Measurements from ENCODE around the gene NUTM2F.
"Not testable (repeated sequence)": the region's sequence is repeated elsewhere in the genome, so short reads cannot be mapped to it uniquely, and the experiment has no call there.

NUTM2F gene, protein sequence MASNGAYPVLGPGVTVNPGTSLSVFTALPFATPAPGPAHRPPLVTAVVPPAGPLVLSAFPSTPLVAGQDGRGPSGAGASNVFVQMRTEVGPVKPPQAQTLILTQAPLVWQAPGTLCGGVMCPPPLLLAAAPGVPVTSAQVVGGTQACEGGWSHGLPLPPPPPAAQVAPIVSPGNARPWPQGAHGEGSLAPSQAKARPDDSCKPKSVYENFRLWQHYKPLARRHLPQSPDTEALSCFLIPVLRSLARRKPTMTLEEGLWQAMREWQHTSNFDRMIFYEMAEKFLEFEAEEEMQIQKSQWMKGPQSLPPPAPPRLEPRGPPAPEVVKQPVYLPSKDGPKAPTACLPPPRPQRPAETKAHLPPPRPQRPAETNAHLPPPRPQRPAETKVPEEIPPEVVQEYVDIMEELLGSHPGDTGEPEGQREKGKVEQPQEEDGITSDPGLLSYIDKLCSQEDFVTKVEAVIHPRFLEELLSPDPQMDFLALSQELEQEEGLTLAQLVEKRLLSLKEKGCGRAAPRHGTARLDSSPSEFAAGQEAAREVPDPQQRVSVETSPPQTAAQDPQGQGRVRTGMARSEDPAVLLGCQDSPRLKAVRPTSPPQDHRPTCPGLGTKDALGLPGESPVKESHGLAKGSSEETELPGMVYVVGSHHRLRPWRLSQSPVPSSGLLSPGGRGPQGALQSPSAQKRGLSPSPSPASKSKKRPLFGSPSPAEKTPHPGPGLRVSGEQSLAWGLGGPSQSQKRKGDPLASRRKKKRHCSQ
- total RNA-seq: 0 reads per million in 2 donors

DNA sequence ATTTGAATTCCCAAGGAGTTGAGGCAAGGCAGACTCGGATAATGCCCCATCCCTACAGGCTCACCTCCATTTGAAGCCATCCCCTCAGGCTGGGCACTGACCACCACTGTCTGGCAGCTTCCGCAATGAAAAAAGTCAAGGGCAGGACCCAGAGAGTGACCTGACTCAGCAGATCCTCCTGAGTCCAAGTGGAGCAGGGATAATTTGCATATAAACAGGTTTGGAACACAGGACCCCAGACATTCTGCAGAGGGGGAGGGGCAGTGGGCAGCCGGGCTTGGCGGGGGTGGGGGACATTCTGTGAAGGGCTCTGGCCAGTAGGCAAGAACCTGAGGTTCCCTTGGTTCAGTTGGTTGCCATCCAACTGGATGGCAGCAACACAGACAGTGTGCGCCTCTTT lies at the start of gene NUTM2F:
NUTM2F (minus strand) TSS at position 101 of the 400 bp plus-strand sequence; CDS start at position 80, 21 bp downstream.
- DNase-seq: not testable (repeated sequence)

DNA sequence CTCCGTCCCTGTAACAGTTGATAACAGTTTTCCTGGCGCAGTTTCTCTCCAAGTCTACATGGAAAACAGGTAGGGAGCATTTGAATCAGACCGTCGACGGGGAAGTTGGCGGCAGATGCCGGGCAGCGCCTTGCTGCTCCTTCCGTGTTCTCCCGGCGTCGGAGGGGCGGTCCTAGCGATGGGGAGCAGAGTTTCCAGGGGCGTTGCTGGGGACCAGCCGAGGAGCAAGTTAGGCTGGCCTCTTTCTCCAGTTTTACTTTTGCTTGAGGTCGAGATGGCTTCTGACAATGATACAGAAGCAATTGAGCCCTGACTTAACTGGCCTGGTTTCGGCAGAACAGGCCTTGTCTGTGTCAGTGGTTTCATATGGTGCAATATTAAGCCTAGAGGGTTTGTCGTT lies 46.8 kb upstream of the NUTM2F start:
- not testable (repeated sequence) for DNase-seq

DNA sequence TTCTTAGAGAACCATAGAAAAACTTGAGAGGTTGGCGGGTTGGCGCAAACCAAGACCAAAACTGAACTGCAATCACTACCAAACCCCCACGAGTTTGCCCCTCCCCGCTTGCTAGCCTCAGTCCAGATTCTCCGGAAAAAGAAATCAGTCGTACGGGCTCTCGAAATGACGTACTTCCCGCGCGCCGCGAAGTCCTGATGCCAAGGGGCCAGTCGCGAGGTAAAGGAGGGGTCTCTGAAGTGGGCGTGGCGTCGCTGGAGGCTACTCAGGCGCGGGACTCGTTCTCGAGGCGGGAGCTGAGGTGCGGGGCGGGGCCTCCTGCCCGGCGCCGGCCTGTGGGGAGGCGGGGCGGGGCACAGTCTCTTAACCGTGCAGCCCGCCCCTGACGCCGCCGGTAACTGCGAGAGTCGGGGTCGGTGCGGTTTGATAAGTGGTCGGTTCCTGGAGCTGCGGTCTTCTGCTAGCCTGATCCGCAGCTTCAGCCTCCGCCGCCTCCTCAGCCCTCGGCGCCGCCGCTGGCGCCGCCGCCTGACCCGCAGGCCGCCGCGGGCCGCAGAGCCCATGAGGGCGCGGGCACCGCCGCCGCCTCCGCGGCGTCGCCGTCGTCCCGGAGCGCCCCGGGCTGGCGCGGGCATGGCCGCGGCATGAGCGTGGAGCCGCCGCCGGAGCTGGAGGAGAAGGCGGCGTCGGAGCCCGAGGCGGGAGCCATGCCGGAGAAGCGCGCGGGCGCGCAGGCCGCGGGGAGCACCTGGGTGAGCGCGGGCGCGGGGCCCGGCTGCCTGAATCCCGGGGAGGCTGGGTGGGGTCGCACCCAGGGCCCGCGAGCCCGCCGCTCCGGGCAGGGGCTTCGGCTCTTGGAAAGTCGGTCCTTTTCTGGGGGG lies 46.0 kb upstream of the NUTM2F start:
- DNase-seq: peak; percentile 80

DNA sequence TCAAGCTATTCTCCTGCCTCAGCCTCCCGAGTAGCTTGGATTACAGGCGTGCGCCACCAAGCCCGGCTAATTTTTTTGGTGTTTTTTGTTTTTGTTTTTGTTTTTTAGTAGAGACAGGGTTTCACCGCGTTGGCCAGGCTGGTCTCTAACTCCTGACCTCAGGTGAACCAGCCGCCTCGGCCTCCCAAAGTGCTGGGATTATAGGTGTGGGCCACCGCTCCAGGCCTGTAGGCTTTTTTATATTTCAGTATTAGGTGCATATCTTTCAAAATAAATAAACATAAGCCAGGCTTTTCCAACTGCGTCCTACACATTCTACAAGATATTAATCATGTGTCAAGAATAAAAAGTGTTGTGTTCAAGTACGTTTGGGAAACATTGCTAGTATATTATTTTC lies 45.3 kb upstream of the NUTM2F start:
- not testable (repeated sequence) for DNase-seq

DNA sequence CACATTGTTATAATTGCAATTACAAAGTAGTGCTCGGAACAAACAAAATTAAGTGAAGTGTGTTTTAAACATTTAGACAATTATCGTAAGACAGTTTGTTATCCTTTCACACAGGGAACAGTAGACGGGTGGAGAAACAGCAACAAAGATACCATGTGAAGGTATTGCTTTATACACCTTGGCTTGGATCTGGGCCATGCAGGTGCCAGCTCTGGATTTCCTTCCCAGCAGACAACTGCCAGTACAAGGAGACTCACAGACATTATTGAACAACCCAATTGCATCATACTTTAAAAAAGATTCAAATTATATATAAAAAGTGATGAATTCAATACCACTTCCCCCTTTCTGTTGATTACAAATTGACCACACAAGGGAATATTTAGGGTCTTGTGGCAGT lies 41.8 kb upstream of the NUTM2F start:
- not testable (repeated sequence) for DNase-seq

DNA sequence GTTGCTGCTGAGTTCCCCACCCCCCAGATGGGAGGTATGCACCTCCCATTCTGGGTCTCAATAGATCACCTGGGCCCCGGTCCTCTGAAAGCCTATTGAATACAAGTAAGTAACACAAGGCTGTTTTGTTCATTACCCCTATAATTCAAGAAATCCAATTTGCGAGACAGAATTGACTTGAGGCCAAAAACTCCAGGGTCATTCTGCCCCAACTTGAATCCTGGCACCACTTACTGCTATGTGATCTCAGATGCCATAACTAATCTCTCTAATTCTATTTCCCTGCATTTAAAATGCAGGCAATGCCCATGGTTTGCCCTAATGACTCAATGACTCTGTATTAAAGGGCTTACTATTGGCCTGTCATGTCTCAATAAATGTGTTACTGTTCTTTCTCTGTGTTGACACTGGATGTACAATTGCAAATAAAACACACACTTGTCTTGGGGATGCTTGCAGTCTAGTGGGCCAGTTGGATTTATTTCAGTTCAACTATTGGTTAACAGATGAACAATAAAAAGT lies 35.7 kb upstream of the NUTM2F start:
- not testable (repeated sequence) for DNase-seq

DNA sequence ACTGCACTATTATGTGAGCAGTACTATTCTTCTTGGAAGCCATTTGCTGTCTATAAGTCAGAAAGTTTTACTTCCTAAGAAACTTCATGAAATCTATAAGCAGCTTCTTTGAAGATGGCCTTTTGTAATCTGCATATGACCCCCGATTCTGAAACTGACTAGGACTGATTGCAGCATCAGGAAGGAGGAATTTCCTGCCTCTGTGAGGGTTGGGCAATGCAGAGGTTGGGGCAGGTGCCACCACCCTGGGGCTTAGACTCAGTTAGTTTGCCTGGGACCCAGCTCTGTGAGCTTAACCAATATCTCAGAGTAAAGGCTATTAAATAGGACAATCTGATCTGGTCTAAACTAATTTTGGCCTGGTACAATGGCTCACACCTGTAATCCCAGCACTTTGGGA lies 28.7 kb upstream of the NUTM2F start:
- DNase-seq: not testable (repeated sequence)

DNA sequence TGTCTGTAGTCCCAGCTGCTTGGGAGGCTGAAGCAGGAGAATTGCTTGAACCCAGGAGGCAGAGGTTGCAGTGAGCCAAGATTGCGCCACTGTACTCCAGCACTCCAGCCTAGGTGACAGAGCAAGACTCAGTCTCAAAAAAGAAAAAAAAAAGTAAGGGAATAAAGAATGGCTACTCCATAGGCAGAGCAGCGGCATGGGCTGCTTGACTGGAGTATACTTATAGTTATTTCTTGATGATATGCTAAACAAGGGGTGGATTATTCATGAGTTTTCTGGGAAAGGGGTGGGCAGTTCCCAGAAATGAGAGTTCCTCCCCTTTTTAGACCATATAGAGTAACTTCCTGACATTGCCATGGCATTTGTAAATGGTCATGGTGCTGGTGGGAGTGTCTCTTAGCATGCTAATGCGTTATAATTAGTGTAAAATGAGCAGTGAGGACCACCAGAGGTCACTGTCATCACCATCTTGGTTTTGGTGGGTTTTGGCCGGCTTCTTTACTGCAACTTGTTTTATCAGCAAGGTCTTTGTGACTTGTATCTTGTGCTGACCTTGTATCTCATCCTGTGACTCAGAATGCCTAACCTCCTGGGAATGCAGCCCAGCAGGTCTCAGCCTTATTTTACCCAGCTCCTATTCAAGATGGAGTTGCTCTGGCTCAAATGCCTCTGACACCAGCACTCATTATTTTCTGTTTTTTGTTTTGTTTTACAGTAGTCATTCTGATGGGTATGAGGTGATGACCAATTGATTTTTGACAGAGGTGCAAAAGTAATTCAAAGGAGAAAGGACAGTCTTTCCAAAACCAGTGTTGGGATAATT lies 23.7 kb upstream of the NUTM2F start:
- not testable (repeated sequence) for DNase-seq

DNA sequence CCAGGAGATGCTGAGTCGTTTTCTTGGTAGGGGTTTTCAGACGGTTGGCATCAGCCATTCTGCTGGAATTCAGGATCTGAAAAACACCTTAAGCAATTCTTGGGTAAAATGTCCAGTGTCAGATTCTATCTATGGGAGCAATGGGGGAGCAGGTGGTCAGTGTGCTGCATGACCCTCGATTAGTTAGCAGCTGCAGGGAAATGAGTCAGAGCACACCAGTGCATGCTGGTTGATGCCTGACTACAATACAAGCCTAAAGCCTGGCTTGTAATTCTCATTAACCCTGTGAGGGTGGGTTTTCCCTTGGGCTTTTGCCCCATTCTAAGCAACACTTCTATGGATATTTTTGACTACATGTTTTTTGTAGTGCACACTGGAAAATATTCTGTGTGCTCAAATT lies 20.3 kb upstream of the NUTM2F start:
- not testable (repeated sequence) for DNase-seq

DNA sequence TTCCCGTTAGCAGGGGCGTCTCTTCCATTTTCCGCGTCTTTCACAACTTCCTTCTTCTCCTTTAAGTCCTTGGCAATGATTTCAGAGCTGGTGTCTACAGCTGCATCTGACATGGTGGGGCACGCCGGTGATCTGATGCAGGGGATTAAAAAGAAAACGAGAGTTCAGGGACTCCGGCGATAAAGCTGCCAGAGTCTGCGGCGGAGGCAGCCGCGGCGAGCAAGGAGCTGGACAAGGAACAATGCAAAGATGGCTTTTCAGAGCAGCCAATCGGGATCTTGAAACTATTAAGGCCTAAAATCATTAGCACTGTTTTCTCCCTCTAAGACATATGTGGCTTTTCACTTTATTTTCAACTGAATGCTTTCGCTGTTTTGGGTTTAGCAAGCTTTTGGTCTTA lies 19.0 kb upstream of the NUTM2F start:
- not testable (repeated sequence) for DNase-seq

DNA sequence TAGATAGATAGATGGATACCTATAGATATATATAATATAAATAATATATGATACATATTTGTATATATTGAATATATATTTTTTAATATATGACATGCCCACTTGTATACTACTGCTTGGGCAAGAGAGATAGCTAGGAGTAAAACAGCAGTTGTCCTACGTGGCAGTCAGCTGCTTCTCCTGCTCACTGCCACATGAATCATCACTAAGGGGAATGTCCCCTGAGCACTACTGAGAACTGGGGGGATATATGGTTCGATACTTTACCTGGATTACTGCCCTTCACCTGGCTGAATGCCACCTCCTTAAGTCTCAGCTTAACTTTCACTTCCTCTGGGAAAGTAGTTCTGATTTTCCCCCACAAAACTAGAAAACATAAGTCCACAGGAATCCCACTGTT lies 13.3 kb upstream of the NUTM2F start:
- not testable (repeated sequence) for DNase-seq

DNA sequence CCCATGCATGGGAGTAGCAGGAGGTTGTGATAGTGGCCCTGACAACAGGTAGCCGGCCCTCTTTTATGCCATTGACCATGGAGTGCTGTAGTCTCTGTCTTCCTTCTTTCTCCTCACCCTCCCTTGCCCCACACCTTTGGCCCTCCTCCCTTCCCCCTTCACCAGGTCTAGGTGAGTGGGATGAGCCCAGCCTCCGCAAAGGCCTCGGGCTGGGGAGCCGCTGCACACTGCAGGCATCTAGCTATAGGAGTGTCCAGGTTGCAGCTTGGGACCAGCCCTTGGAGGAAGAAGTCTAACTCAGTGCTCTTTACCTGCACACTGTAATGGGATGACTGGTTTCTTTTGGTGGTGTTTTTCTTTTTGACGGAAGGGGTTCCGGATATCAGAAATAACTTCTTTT lies 12.3 kb upstream of the NUTM2F start:
- DNase-seq: not testable (repeated sequence)

DNA sequence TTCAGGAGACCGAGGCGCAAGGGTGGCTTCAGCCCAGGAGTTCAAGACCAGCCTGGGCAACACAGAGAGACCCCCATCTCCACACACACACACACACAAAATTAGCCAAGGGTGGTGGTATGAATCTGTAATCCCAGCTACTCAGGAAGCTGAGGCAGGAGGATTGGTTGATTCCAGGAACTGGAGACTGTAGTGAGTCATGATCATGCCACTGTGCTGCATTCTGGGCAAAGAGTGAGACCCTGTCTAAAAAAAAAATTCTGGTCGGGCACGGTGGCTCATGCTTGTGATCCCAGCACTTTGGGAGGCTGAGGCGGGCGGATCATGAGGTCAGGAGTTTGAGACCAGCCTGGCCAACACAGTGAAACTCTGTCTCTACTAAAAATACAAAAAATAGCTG lies 11.2 kb upstream of the NUTM2F start:
- not testable (repeated sequence) for DNase-seq

DNA sequence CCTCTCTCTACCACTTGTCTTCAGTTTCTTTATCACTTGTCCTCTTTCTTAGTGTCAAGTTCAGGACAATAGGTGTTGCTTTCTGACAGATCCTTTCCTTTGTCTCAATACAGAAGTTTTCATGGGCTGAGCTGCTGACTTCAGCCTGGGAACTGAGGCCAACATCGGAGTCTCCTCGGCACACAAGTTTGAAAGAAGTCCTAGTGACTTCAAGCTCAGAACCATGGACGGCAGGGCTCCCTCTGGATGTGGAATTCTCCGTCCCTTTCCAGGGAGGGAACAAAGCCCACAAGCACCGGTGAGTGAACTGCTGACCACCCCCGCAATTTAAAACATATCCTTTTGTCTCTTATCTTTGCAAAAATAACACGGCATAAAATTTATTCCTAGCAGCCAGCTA lies 10.3 kb upstream of the NUTM2F start:
- DNase-seq: not testable (repeated sequence)

DNA sequence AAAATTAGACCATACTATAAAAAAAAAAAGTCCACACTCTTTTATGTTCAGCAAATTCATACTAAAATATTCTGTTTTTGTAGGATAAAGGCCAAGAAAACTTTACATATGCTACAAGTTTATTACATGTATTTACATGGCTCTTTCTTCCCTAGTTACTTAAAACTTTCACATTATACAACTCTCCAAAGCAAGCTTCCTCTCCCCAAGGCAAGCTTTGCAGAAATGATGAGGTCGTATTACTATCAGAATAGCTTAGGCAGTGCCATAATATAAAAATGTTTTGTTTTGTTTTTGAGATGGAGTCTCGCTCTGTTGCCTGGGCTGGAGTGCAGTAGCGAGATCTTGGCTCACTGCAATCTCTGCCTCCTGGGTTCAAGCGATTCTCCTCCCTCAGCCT lies 8.0 kb upstream of the NUTM2F start:
- DNase-seq: not testable (repeated sequence)

DNA sequence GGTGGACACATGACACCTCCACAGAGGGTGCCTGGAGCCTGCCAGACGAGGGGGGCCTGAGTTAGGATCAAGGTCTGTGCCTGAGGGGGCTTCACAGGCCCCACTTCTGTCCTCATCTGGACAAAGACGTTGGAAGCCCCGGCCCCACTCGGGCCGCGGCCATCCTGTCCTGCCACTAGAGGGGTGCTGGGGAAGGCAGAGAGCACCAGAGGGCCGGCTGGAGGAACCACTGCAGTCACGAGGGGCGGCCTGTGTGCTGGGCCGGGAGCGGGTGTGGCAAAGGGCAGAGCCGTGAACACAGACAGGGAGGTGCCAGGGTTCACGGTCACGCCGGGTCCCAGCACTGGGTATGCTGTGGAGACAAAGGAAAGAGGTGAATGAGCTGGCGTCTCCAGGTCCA lies 2.9 kb downstream of the NUTM2F start:
- not testable (repeated sequence) for DNase-seq

DNA sequence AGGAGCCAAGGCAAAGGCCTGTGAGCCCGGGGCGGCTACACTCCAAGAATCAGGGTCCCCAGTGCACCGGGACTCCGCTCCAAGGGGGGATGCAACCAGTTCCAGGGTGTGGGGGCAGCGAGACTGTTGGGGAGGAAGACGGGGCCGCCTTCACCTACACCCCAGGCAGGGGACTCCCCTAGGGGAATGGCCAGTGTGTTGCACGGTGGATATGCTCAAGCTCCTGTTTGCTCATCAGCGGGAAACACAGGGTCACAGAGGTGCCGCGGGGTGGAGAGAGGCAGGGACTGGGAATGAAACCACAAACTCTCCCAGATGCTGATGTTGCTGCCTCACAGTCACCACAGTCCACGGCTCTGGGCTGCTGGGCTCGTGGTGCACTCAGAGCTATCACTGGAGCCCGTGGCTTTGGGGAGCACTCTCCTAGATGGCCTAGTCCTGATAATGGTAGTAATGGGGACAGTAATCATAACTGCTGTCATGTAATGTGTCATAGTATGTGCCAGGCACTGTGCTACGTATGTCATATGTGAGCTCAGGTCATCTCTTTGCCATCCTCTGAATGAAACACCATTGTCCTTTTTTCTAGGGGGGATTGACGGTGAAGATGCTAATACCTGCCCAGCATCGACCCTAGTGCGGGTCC lies 5.2 kb downstream of the NUTM2F start:
- not testable (repeated sequence) for DNase-seq

DNA sequence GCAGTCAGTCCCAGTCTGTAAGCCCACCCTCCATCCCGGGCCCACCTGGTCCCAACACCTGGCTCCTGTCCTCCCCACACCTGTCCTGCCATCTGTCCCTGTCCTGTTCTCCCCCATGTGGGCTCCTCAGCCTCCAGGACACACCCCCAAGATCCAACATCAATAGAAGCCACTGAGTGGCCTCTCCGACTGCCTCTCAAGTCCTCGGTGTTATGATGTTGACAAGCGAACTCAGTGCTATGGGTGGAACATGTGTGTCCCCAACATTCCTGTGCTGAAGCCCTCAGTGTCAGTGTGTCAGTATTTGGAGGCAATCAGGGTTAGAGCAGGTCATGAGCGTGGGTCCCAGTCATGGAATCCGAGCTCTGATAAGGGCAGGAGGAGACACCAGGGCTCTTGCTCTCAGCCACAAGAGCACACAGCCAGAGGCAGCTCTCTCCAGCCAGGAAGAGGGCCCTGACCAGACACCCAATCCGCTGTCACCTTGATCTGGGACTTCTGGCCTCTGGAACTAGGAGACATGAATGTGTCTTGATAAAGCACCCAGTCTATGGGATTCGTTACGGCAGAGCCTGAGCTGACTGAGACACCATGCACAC lies 6.0 kb downstream of the NUTM2F start:
- DNase-seq: not testable (repeated sequence)

DNA sequence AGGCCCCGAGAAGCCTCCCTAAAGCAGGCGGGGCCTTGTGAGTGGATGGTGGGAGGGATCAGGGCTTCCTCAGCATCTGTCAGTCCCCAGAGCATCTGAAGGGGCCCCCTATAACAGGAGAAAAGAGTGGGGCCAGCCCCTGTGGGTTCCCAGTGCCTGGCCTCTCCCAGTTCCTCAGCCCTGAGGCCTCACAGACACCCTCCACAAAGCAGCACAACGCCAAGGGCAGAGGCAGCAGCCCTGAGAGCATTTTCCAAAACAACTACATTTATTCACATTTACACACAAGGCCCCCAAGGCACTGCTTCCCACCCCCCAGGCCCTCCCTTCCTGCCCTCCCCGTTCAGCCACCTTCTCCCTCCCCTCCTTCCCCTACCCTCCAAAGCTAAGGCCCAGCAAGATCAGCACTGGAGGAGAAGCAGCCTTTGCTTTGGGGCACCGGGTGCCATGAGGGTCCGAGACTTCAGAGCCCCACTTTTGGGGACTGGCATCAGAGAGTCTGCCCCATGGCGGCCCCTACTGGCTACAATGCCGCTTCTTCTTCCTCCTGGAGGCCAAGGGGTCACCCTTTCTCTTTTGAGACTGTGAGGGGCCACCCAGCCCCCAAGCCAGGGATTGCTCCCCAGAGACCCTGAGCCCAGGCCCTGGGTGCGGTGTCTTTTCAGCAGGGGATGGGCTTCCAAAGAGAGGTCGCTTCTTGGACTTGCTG lies 10.3 kb downstream of the NUTM2F start:
- DNase-seq: not testable (repeated sequence)

DNA sequence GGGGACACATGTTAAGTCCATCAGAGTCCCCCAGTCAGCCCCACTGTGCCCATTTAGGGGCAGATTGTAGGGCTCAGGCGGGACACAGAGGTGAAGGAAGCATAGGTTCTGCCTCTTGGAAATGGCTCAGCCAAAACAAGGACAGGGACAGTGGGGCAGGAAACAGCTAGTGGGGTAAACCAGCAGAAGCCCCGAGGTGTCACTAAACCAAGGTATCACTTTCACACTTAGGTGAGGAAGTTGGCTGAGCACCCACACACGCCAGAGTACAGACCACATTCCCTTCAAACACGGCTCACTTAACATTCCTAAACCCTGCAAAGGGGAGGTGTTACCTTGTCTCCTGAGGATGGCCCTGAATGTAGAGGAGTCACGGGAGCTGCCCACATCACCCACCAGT lies 12.2 kb downstream of the NUTM2F start:
- DNase-seq: not testable (repeated sequence)

Measured in T-helper 9 cell (primary cell).